Panc1 (cell line): ENCODE results near the gene XBP1.

Experiments
- CTCF ChIP-seq: fragments of 450-650 bp; IDR thresholded peaks from 2 replicates; pipeline ENCODE4 v1.5.1; 2017; ENCODE audit warnings: mild to moderate bottlenecking
- POLR2AphosphoS5 ChIP-seq: IDR thresholded peaks from 2 replicates; pipeline ENCODE4 v1.6.1; 2012; ENCODE audit warnings: mild to moderate bottlenecking, low read depth, low read length, moderate library complexity
- SIN3A ChIP-seq: IDR thresholded peaks from 2 replicates; pipeline ENCODE4 v1.6.1; 2012; ENCODE audit warnings: low read depth, mild to moderate bottlenecking, low read length, moderate library complexity, borderline replicate concordance; ENCODE audit not compliant: insufficient read depth

GRCh38 chr22:28815729-28816128 lies 15.4 kb upstream of the XBP1 start:
- TF ChIP-seq CTCF (no peak), POLR2AphosphoS5 (no peak), SIN3A (no peak)
